ENCODE measurements around the gene TENM3.

TENM3 gene

GRCh38 chr4:182649698-182650477 is 406.7 kb downstream of the TENM3 start:
- H3K9ac ChIP-seq (ENCODE audit: low read depth, low read length), result no peak overlapping the region

GRCh38 chr4:182653596-182653995 is 410.4 kb downstream of the TENM3 start:
- Histone ChIP-seq H3K36me3 (ENCODE audit: control insufficient read depth, insufficient read depth, low read length) (no peaks in the 10 kb centered on the region), H3K27me3 (ENCODE audit: control insufficient read depth, insufficient read depth, low read length) (no peaks in the 10 kb centered on the region), H3K9ac (ENCODE audit: low read depth, low read length) (no peak overlapping the region), H3K4me1 (ENCODE audit: control insufficient read depth, insufficient read depth, low read length) (no peaks in the 10 kb centered on the region), H3K9me3 (ENCODE audit: control insufficient read depth, insufficient read depth, low read length) (no peaks in the 10 kb centered on the region), H3K4me3 (ENCODE audit: low read depth, low read length) (no peak overlapping the region)

More at GRCh38 chr4:182649698-182650477, 406.7 kb downstream of the TENM3 start:
- Histone ChIP-seq H3K9me3 (ENCODE audit: control insufficient read depth, insufficient read depth, low read length) (no peaks in the 10 kb centered on the region), H3K4me1 (ENCODE audit: control insufficient read depth, insufficient read depth, low read length) (no peaks in the 10 kb centered on the region), H3K36me3 (ENCODE audit: control insufficient read depth, insufficient read depth, low read length) (no peaks in the 10 kb centered on the region), H3K27me3 (ENCODE audit: control insufficient read depth, insufficient read depth, low read length) (no peaks in the 10 kb centered on the region), H3K4me3 (ENCODE audit: low read depth, low read length) (no peak overlapping the region)

- H3K36me3 ChIP-seq (ENCODE audit: control insufficient read depth, insufficient read depth, low read length), result no peaks in the 10 kb centered on the region
- no peak overlapping the region for H3K4me3 ChIP-seq (ENCODE audit: low read depth, low read length)
- no peaks in the 10 kb centered on the region for H3K27me3 ChIP-seq (ENCODE audit: control insufficient read depth, insufficient read depth, low read length)
- H3K9me3 ChIP-seq (ENCODE audit: control insufficient read depth, insufficient read depth, low read length), result no peaks in the 10 kb centered on the region
- H3K9ac ChIP-seq (ENCODE audit: low read depth, low read length), result no peak overlapping the region
- H3K4me1 ChIP-seq (ENCODE audit: control insufficient read depth, insufficient read depth, low read length), result no peaks in the 10 kb centered on the region
Observed at GRCh38 chr4:182655340-182655739, 412.1 kb downstream of the TENM3 start.

GRCh38 chr4:182662551-182662950 is 419.3 kb downstream of the TENM3 start:
- H3K4me1 ChIP-seq (ENCODE audit: control insufficient read depth, insufficient read depth, low read length), result peaks cover 6% of the 10 kb centered on the region
- no peak overlapping the region for H3K4me3 ChIP-seq (ENCODE audit: low read depth, low read length)
- no peaks in the 10 kb centered on the region for H3K27me3 ChIP-seq (ENCODE audit: control insufficient read depth, insufficient read depth, low read length)
- H3K36me3 ChIP-seq (ENCODE audit: control insufficient read depth, insufficient read depth, low read length), result no peaks in the 10 kb centered on the region
- no peaks in the 10 kb centered on the region for H3K9me3 ChIP-seq (ENCODE audit: control insufficient read depth, insufficient read depth, low read length)
- H3K9ac ChIP-seq (ENCODE audit: low read depth, low read length), result no peak overlapping the region

- H3K4me1 ChIP-seq (ENCODE audit: control insufficient read depth, insufficient read depth, low read length), result no peaks in the 10 kb centered on the region
- H3K9ac ChIP-seq (ENCODE audit: low read depth, low read length), result no peak overlapping the region
- no peaks in the 10 kb centered on the region for H3K36me3 ChIP-seq (ENCODE audit: control insufficient read depth, insufficient read depth, low read length)
- no peak overlapping the region for H3K4me3 ChIP-seq (ENCODE audit: low read depth, low read length)
- no peaks in the 10 kb centered on the region for H3K27me3 ChIP-seq (ENCODE audit: control insufficient read depth, insufficient read depth, low read length)
- H3K9me3 ChIP-seq (ENCODE audit: control insufficient read depth, insufficient read depth, low read length), result no peaks in the 10 kb centered on the region
Observed at GRCh38 chr4:182671231-182671630, 428.0 kb downstream of the TENM3 start.

- H3K36me3 ChIP-seq (ENCODE audit: control insufficient read depth, insufficient read depth, low read length), result no peaks in the 10 kb centered on the region
- H3K9ac ChIP-seq (ENCODE audit: low read depth, low read length), result no peak overlapping the region
- no peaks in the 10 kb centered on the region for H3K4me1 ChIP-seq (ENCODE audit: control insufficient read depth, insufficient read depth, low read length)
Observed at GRCh38 chr4:182671749-182672148, 428.5 kb downstream of the TENM3 start.

GRCh38 chr4:182678590-182678989 is 435.4 kb downstream of the TENM3 start:
- H3K4me3 ChIP-seq (ENCODE audit: low read depth, low read length), result no peak overlapping the region
- no peaks in the 10 kb centered on the region for H3K36me3 ChIP-seq (ENCODE audit: control insufficient read depth, insufficient read depth, low read length)
- no peaks in the 10 kb centered on the region for H3K4me1 ChIP-seq (ENCODE audit: control insufficient read depth, insufficient read depth, low read length)
- H3K9me3 ChIP-seq (ENCODE audit: control insufficient read depth, insufficient read depth, low read length), result no peaks in the 10 kb centered on the region
- H3K27me3 ChIP-seq (ENCODE audit: control insufficient read depth, insufficient read depth, low read length), result no peaks in the 10 kb centered on the region
- no peak overlapping the region for H3K9ac ChIP-seq (ENCODE audit: low read depth, low read length)

More at GRCh38 chr4:182671749-182672148, 428.5 kb downstream of the TENM3 start:
- H3K27me3 ChIP-seq (ENCODE audit: control insufficient read depth, insufficient read depth, low read length), result no peaks in the 10 kb centered on the region
- no peaks in the 10 kb centered on the region for H3K9me3 ChIP-seq (ENCODE audit: control insufficient read depth, insufficient read depth, low read length)
- H3K4me3 ChIP-seq (ENCODE audit: low read depth, low read length), result no peak overlapping the region

GRCh38 chr4:182679533-182679932 is 436.3 kb downstream of the TENM3 start:
- Histone ChIP-seq H3K27me3 (ENCODE audit: control insufficient read depth, insufficient read depth, low read length) (no peaks in the 10 kb centered on the region), H3K4me3 (ENCODE audit: low read depth, low read length) (no peak overlapping the region), H3K4me1 (ENCODE audit: control insufficient read depth, insufficient read depth, low read length) (no peaks in the 10 kb centered on the region)

GRCh38 chr4:182680234-182680653 is 437.0 kb downstream of the TENM3 start:
- H3K4me3 ChIP-seq (ENCODE audit: low read depth, low read length), result no peak overlapping the region
- no peak overlapping the region for H3K9ac ChIP-seq (ENCODE audit: low read depth, low read length)
- H3K4me1 ChIP-seq (ENCODE audit: control insufficient read depth, insufficient read depth, low read length), result no peaks in the 10 kb centered on the region
- H3K36me3 ChIP-seq (ENCODE audit: control insufficient read depth, insufficient read depth, low read length), result no peaks in the 10 kb centered on the region
- H3K27me3 ChIP-seq (ENCODE audit: control insufficient read depth, insufficient read depth, low read length), result no peaks in the 10 kb centered on the region
- H3K9me3 ChIP-seq (ENCODE audit: control insufficient read depth, insufficient read depth, low read length), result no peaks in the 10 kb centered on the region

More at GRCh38 chr4:182679533-182679932, 436.3 kb downstream of the TENM3 start:
- Histone ChIP-seq H3K9me3 (ENCODE audit: control insufficient read depth, insufficient read depth, low read length) (no peaks in the 10 kb centered on the region), H3K36me3 (ENCODE audit: control insufficient read depth, insufficient read depth, low read length) (no peaks in the 10 kb centered on the region), H3K9ac (ENCODE audit: low read depth, low read length) (no peak overlapping the region)

GRCh38 chr4:182683661-182684060 is 440.5 kb downstream of the TENM3 start:
- Histone ChIP-seq H3K4me3 (ENCODE audit: low read depth, low read length) (no peak overlapping the region), H3K36me3 (ENCODE audit: control insufficient read depth, insufficient read depth, low read length) (no peaks in the 10 kb centered on the region), H3K4me1 (ENCODE audit: control insufficient read depth, insufficient read depth, low read length) (no peaks in the 10 kb centered on the region), H3K27me3 (ENCODE audit: control insufficient read depth, insufficient read depth, low read length) (no peaks in the 10 kb centered on the region), H3K9ac (ENCODE audit: low read depth, low read length) (no peak overlapping the region), H3K9me3 (ENCODE audit: control insufficient read depth, insufficient read depth, low read length) (no peaks in the 10 kb centered on the region)

GRCh38 chr4:182684796-182685195 is 441.6 kb downstream of the TENM3 start:
- H3K27me3 ChIP-seq (ENCODE audit: control insufficient read depth, insufficient read depth, low read length), result no peaks in the 10 kb centered on the region
- H3K4me1 ChIP-seq (ENCODE audit: control insufficient read depth, insufficient read depth, low read length), result no peaks in the 10 kb centered on the region
- no peak overlapping the region for H3K9ac ChIP-seq (ENCODE audit: low read depth, low read length)
- no peaks in the 10 kb centered on the region for H3K36me3 ChIP-seq (ENCODE audit: control insufficient read depth, insufficient read depth, low read length)
- no peak overlapping the region for H3K4me3 ChIP-seq (ENCODE audit: low read depth, low read length)
- H3K9me3 ChIP-seq (ENCODE audit: control insufficient read depth, insufficient read depth, low read length), result no peaks in the 10 kb centered on the region

GRCh38 chr4:182688081-182688480 is 444.9 kb downstream of the TENM3 start:
- Histone ChIP-seq H3K27me3 (ENCODE audit: control insufficient read depth, insufficient read depth, low read length) (no peaks in the 10 kb centered on the region), H3K4me1 (ENCODE audit: control insufficient read depth, insufficient read depth, low read length) (no peaks in the 10 kb centered on the region), H3K4me3 (ENCODE audit: low read depth, low read length) (no peak overlapping the region)

More at GRCh38 chr4:182688081-182688480, 444.9 kb downstream of the TENM3 start:
- no peaks in the 10 kb centered on the region for H3K9me3 ChIP-seq (ENCODE audit: control insufficient read depth, insufficient read depth, low read length)
- H3K9ac ChIP-seq (ENCODE audit: low read depth, low read length), result no peak overlapping the region
- no peaks in the 10 kb centered on the region for H3K36me3 ChIP-seq (ENCODE audit: control insufficient read depth, insufficient read depth, low read length)
